ENCODE measurements around the gene SCLT1. TPM values are rescaled to one million over a fixed set of nuclear protein-coding genes. Genes with fewer than 3 reads are reported as not detected.

SCLT1 gene
- 14.1 and 17.4 TPM in 2 replicates for total RNA-seq

- Histone ChIP-seq H3K27me3 (ENCODE audit: insufficient read depth, low read length) (no peaks in the 10 kb centered on the region), H3K79me2 (ENCODE audit: insufficient read depth, low read length) (peaks cover 42% of the 10 kb centered on the region), H3K4me1 (ENCODE audit: insufficient read depth, low read length) (peaks cover 13% of the 10 kb centered on the region), H4K20me1 (ENCODE audit: insufficient read depth, low read length) (no peaks in the 10 kb centered on the region), H3K4me3 (ENCODE audit: insufficient read depth, low read length) (peak within 1 kb of the TSS; percentile 91), H3K27ac (ENCODE audit: low read depth, low read length) (peak within 1 kb of the TSS; percentile 95), H3K36me3 (ENCODE audit: insufficient read depth, low read length) (no peaks in the 10 kb centered on the region), H2AFZ (ENCODE audit: low read length) (peak within 1 kb of the TSS; percentile 94), H3K9me3 (ENCODE audit: low read depth, low read length) (no peaks in the 10 kb centered on the region), H3K4me2 (ENCODE audit: insufficient read depth, low read length) (peak within 1 kb of the TSS; percentile 94)
- no peak for TF ChIP-seq CTCF (IDR thresholded peaks at IDR 0.05; ENCODE audit: extremely low read depth, low read depth, low read length)
- peak; percentile 94 for DNase-seq (ENCODE audit: insufficient read length, low spot score, missing footprints)
Measured at GRCh38 chr4:129093191-129093920, at the start of gene SCLT1. Gene SCLT1, minus strand, starts transcription at chr4:129093539. Its CDS starts 436 bp downstream, at chr4:129093103.

- no peak for DNase-seq (ENCODE audit: insufficient read length, low spot score, missing footprints)
- no peak overlapping the region for H3K4me2 ChIP-seq (ENCODE audit: insufficient read depth, low read length)
Measured at GRCh38 chr4:129140521-129140920, 47.2 kb upstream of the SCLT1 start.

GRCh38 chr4:129138810-129139496 is 45.6 kb upstream of the SCLT1 start:
- no peak for TF ChIP-seq CTCF (IDR thresholded peaks at IDR 0.05; ENCODE audit: extremely low read depth, low read depth, low read length)
- no peak overlapping the region for H3K4me2 ChIP-seq (ENCODE audit: insufficient read depth, low read length)
- DNase-seq (ENCODE audit: insufficient read length, low spot score, missing footprints) = no peak
- H3K4me3 ChIP-seq (ENCODE audit: insufficient read depth, low read length) = no peak overlapping the region
- peaks cover 8% of the 10 kb centered on the region for H3K27me3 ChIP-seq (ENCODE audit: insufficient read depth, low read length)
- H3K36me3 ChIP-seq (ENCODE audit: insufficient read depth, low read length) = no peaks in the 10 kb centered on the region
- H4K20me1 ChIP-seq (ENCODE audit: insufficient read depth, low read length) = no peaks in the 10 kb centered on the region
- H3K79me2 ChIP-seq (ENCODE audit: insufficient read depth, low read length) = no peaks in the 10 kb centered on the region
- no peak overlapping the region for H2AFZ ChIP-seq (ENCODE audit: low read length)
- H3K4me1 ChIP-seq (ENCODE audit: insufficient read depth, low read length) = no peaks in the 10 kb centered on the region
- no peak overlapping the region for H3K27ac ChIP-seq (ENCODE audit: low read depth, low read length)
- no peaks in the 10 kb centered on the region for H3K9me3 ChIP-seq (ENCODE audit: low read depth, low read length)

More at GRCh38 chr4:129140521-129140920, 47.2 kb upstream of the SCLT1 start:
- Histone ChIP-seq H3K36me3 (ENCODE audit: insufficient read depth, low read length) (no peaks in the 10 kb centered on the region), H3K27me3 (ENCODE audit: insufficient read depth, low read length) (peaks cover 8% of the 10 kb centered on the region), H3K4me1 (ENCODE audit: insufficient read depth, low read length) (no peaks in the 10 kb centered on the region), H4K20me1 (ENCODE audit: insufficient read depth, low read length) (no peaks in the 10 kb centered on the region), H3K79me2 (ENCODE audit: insufficient read depth, low read length) (no peaks in the 10 kb centered on the region), H2AFZ (ENCODE audit: low read length) (no peak overlapping the region), H3K4me3 (ENCODE audit: insufficient read depth, low read length) (no peak overlapping the region), H3K9me3 (ENCODE audit: low read depth, low read length) (no peaks in the 10 kb centered on the region), H3K27ac (ENCODE audit: low read depth, low read length) (no peak overlapping the region)
- TF ChIP-seq CTCF (IDR thresholded peaks at IDR 0.05; ENCODE audit: extremely low read depth, low read depth, low read length) = no peak

- DNase-seq (ENCODE audit: insufficient read length, low spot score, missing footprints) = no peak
- Histone ChIP-seq H4K20me1 (ENCODE audit: insufficient read depth, low read length) (no peaks in the 10 kb centered on the region), H3K27ac (ENCODE audit: low read depth, low read length) (no peak overlapping the region), H3K9me3 (ENCODE audit: low read depth, low read length) (no peaks in the 10 kb centered on the region), H3K27me3 (ENCODE audit: insufficient read depth, low read length) (peaks cover 5% of the 10 kb centered on the region), H3K4me2 (ENCODE audit: insufficient read depth, low read length) (no peak overlapping the region), H2AFZ (ENCODE audit: low read length) (no peak overlapping the region), H3K79me2 (ENCODE audit: insufficient read depth, low read length) (no peaks in the 10 kb centered on the region), H3K4me3 (ENCODE audit: insufficient read depth, low read length) (no peak overlapping the region), H3K36me3 (ENCODE audit: insufficient read depth, low read length) (no peaks in the 10 kb centered on the region), H3K4me1 (ENCODE audit: insufficient read depth, low read length) (no peaks in the 10 kb centered on the region)
- TF ChIP-seq CTCF (IDR thresholded peaks at IDR 0.05; ENCODE audit: extremely low read depth, low read depth, low read length) = no peak
Measured at GRCh38 chr4:129136433-129136832, 43.1 kb upstream of the SCLT1 start.

Measured in osteoblast (primary cell).